ENCODE data around the gene GALNT7. TPM values are rescaled to one million over a fixed set of nuclear protein-coding genes. Genes with fewer than 3 reads are reported as not detected.

The GALNT7 gene
- total RNA-seq, 4 donors from 2014 or later = 8.7 to 22.4 (median 9.7) TPM

- H3K4me3 ChIP-seq = no peak overlapping the region
- H3K27me3 ChIP-seq = no peaks in the 10 kb centered on the region
- peaks cover 0 to 3% (median 0%) of the 10 kb centered on the region in 4 donors for H3K4me1 ChIP-seq
- 98 to 99% methylated on average over 7 of the region's 7 CpGs for WGBS, 2 donors
- no peaks in the 10 kb centered on the region for H3K36me3 ChIP-seq
- no peaks in the 10 kb centered on the region for H3K9me3 ChIP-seq
- no peak for DNase-seq (ENCODE audit: low spot score in 2 of 2)
- no peak overlapping the region for H3K27ac ChIP-seq
- TF ChIP-seq EP300 (IDR thresholded peaks at IDR 0.05) (no peak), CTCF (IDR thresholded peaks at IDR 0.05) (no peak), POLR2A (IDR thresholded peaks at IDR 0.05) (no peak)
These were observed 106.5 kb downstream of the GALNT7 start for GRCh38 chr4:173275150-173275549.

- H3K4me3 ChIP-seq = no peak overlapping the region
- no peaks in the 10 kb centered on the region for H3K27me3 ChIP-seq
- DNase-seq (ENCODE audit: low spot score in 2 of 2) = no peak
- 91 to 93% methylated on average over 2 of the region's 2 CpGs for WGBS, 2 donors
- no peaks in the 10 kb centered on the region for H3K4me1 ChIP-seq
- H3K27ac ChIP-seq = no peak overlapping the region
- peaks cover 0 to 11% (median 0%) of the 10 kb centered on the region in 4 donors for H3K9me3 ChIP-seq
- no peak for TF ChIP-seq POLR2A (IDR thresholded peaks at IDR 0.05)
- TF ChIP-seq EP300 (IDR thresholded peaks at IDR 0.05) = no peak
- TF ChIP-seq CTCF (IDR thresholded peaks at IDR 0.05) = no peak
- H3K36me3 ChIP-seq = peaks cover 0 to 14% (median 0%) of the 10 kb centered on the region in 3 donors
These were observed 108.7 kb downstream of the GALNT7 start for GRCh38 chr4:173277340-173277739.

GRCh38 chr4:173280998-173281397 lies 112.4 kb downstream of the GALNT7 start:
- Histone ChIP-seq H3K36me3 (peaks cover 0 to 19% (median 0%) of the 10 kb centered on the region in 3 donors), H3K27me3 (no peaks in the 10 kb centered on the region), H3K4me3 (no peak overlapping the region), H3K9me3 (peaks cover 0 to 43% (median 12%) of the 10 kb centered on the region in 4 donors), H3K4me1 (no peaks in the 10 kb centered on the region), H3K27ac (no peak overlapping the region)
- TF ChIP-seq POLR2A (IDR thresholded peaks at IDR 0.05) (no peak), EP300 (IDR thresholded peaks at IDR 0.05) (no peak)
- DNase-seq (ENCODE audit: low spot score in 2 of 2) = no peak
- 90 to 92% methylated on average over 4 of the region's 4 CpGs for WGBS, 2 donors

DNA sequence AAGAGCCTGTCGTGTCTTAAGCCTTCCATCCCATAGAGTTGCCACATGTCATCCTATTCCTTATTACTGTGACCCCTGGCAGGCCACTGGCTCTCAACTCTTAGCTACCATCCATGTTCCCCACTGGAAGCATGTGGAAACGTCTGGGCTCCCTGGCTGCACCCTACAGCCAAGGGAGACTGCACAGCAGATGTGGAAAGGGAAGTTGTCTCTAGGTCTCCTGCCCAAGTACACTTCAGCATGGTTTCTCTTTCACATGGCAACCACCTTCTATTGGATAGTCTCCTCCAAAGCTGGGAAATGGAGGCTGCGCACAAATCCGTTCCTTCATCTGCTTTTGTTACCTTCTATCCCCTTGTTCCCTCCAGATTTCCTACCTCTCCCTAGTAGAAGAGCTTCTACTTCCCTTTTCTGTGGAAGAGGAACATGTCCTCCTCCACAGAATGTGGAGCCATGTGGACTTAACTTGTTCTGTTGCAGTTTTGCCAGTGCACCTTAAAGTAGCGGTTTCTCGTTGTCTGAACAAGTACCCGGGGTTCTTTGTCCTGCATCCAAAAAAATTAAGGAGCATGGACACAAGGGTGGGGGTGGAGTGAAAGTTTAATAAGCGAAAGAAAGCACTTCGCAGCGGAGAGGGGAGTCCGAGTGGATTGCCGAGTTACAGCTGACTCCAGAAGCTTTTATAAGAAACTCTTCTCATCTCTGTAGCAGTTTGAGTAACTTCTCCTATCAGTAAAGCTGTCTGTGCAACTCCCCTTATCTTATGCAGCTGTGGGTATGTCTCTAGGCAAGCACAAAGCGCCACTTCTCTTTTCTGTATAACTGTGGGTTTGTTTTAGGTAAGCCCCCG lies 113.0 kb downstream of the GALNT7 start:
- TF ChIP-seq CTCF (IDR thresholded peaks at IDR 0.05) (no peak), POLR2A (IDR thresholded peaks at IDR 0.05) (no peak)
- peaks cover 0 to 50% (median 12%) of the 10 kb centered on the region in 4 donors for H3K9me3 ChIP-seq
- peaks cover 0 to 25% (median 0%) of the 10 kb centered on the region in 3 donors for H3K36me3 ChIP-seq
- H3K4me1 ChIP-seq = no peaks in the 10 kb centered on the region
- 91% methylated on average over 14 of the region's 14 CpGs for WGBS, 2 donors
- no peaks in the 10 kb centered on the region for H3K27me3 ChIP-seq
- no peak overlapping the region for H3K4me3 ChIP-seq
- DNase-seq (ENCODE audit: low spot score in 2 of 2) = no peak
- no peak overlapping the region for H3K27ac ChIP-seq

- WGBS, 2 donors = 78 to 87% methylated on average over 4 of the region's 4 CpGs
- H3K27me3 ChIP-seq = no peaks in the 10 kb centered on the region
- no peak overlapping the region for H3K4me3 ChIP-seq
- no peak overlapping the region for H3K27ac ChIP-seq
- H3K9me3 ChIP-seq = peaks cover 0 to 55% (median 12%) of the 10 kb centered on the region in 4 donors
- DNase-seq (ENCODE audit: low spot score in 2 of 2) = no peak
- no peaks in the 10 kb centered on the region for H3K4me1 ChIP-seq
- peaks cover 0 to 25% (median 0%) of the 10 kb centered on the region in 3 donors for H3K36me3 ChIP-seq
- TF ChIP-seq POLR2A (IDR thresholded peaks at IDR 0.05) (no peak), CTCF (IDR thresholded peaks at IDR 0.05) (no peak), EP300 (IDR thresholded peaks at IDR 0.05) (no peak)
These were observed 113.6 kb downstream of the GALNT7 start for GRCh38 chr4:173282256-173282562.

Data from tibial nerve (tissue), 4 donors.